ENCODE measurements around the gene GALNT10.

The GALNT10 gene

GRCh38 chr5:154287136-154287535, 96.6 kb downstream of the GALNT10 start:
- Histone ChIP-seq H3K36me3 (ENCODE audit: insufficient read depth, low read length) (no peaks in the 10 kb centered on the region), H3K27ac (ENCODE audit: low read depth, low read length) (peak overlapping the region; percentile 37), H3K4me3 (ENCODE audit: low read depth in 1 of 2, low read length in 2 of 2) (no peak overlapping the region), H3K9me3 (ENCODE audit: low read length) (no peaks in the 10 kb centered on the region), H3K4me1 (ENCODE audit: insufficient read depth, low read length) (peaks cover 32% of the 10 kb centered on the region), H3K9ac (ENCODE audit: low read length) (no peak overlapping the region), H3K27me3 (ENCODE audit: control insufficient read depth in 1 of 2, insufficient read depth in 2 of 2, low read length in 2 of 2) (no peaks in the 10 kb centered on the region)

GRCh38 chr5:154288145-154288544, 97.6 kb downstream of the GALNT10 start:
- H3K36me3 ChIP-seq (ENCODE audit: insufficient read depth, low read length) = no peaks in the 10 kb centered on the region
- no peaks in the 10 kb centered on the region for H3K27me3 ChIP-seq (ENCODE audit: control insufficient read depth in 1 of 2, insufficient read depth in 2 of 2, low read length in 2 of 2)
- no peak overlapping the region for H3K9ac ChIP-seq (ENCODE audit: low read length)
- no peak overlapping the region for H3K4me3 ChIP-seq (ENCODE audit: low read depth in 1 of 2, low read length in 2 of 2)
- H3K9me3 ChIP-seq (ENCODE audit: low read length) = no peaks in the 10 kb centered on the region
- H3K27ac ChIP-seq (ENCODE audit: low read depth, low read length) = peak overlapping the region; percentile 12
- H3K4me1 ChIP-seq (ENCODE audit: insufficient read depth, low read length) = peaks cover 32% of the 10 kb centered on the region

GRCh38 chr5:154291917-154292316, 101.4 kb downstream of the GALNT10 start:
- Histone ChIP-seq H3K9ac (ENCODE audit: low read length) (no peak overlapping the region), H3K9me3 (ENCODE audit: low read length) (no peaks in the 10 kb centered on the region)

GRCh38 chr5:154293219-154293618, 102.7 kb downstream of the GALNT10 start:
- Histone ChIP-seq H3K27me3 (ENCODE audit: control insufficient read depth in 1 of 2, insufficient read depth in 2 of 2, low read length in 2 of 2) (no peaks in the 10 kb centered on the region), H3K4me1 (ENCODE audit: insufficient read depth, low read length) (peaks cover 12% of the 10 kb centered on the region), H3K4me3 (ENCODE audit: low read depth in 1 of 2, low read length in 2 of 2) (no peak overlapping the region), H3K36me3 (ENCODE audit: insufficient read depth, low read length) (peaks cover 5% of the 10 kb centered on the region), H3K9ac (ENCODE audit: low read length) (no peak overlapping the region), H3K27ac (ENCODE audit: low read depth, low read length) (no peak overlapping the region), H3K9me3 (ENCODE audit: low read length) (no peaks in the 10 kb centered on the region)

More at GRCh38 chr5:154291917-154292316, 101.4 kb downstream of the GALNT10 start:
- Histone ChIP-seq H3K36me3 (ENCODE audit: insufficient read depth, low read length) (no peaks in the 10 kb centered on the region), H3K27me3 (ENCODE audit: control insufficient read depth in 1 of 2, insufficient read depth in 2 of 2, low read length in 2 of 2) (no peaks in the 10 kb centered on the region), H3K27ac (ENCODE audit: low read depth, low read length) (no peak overlapping the region), H3K4me1 (ENCODE audit: insufficient read depth, low read length) (peaks cover 25% of the 10 kb centered on the region), H3K4me3 (ENCODE audit: low read depth in 1 of 2, low read length in 2 of 2) (no peak overlapping the region)

- no peaks in the 10 kb centered on the region for H3K9me3 ChIP-seq (ENCODE audit: low read length)
- no peaks in the 10 kb centered on the region for H3K27me3 ChIP-seq (ENCODE audit: control insufficient read depth in 1 of 2, insufficient read depth in 2 of 2, low read length in 2 of 2)
- H3K9ac ChIP-seq (ENCODE audit: low read length) = no peak overlapping the region
- H3K4me3 ChIP-seq (ENCODE audit: low read depth in 1 of 2, low read length in 2 of 2) = no peak overlapping the region
- peaks cover 11% of the 10 kb centered on the region for H3K36me3 ChIP-seq (ENCODE audit: insufficient read depth, low read length)
- no peaks in the 10 kb centered on the region for H3K4me1 ChIP-seq (ENCODE audit: insufficient read depth, low read length)
- no peak overlapping the region for H3K27ac ChIP-seq (ENCODE audit: low read depth, low read length)
These were observed 105.0 kb downstream of the GALNT10 start for GRCh38 chr5:154295551-154295950.

- H3K4me1 ChIP-seq (ENCODE audit: insufficient read depth, low read length) = peaks cover 2% of the 10 kb centered on the region
- H3K36me3 ChIP-seq (ENCODE audit: insufficient read depth, low read length) = peaks cover 12% of the 10 kb centered on the region
- no peaks in the 10 kb centered on the region for H3K27me3 ChIP-seq (ENCODE audit: control insufficient read depth in 1 of 2, insufficient read depth in 2 of 2, low read length in 2 of 2)
- H3K9ac ChIP-seq (ENCODE audit: low read length) = no peak overlapping the region
- H3K9me3 ChIP-seq (ENCODE audit: low read length) = no peaks in the 10 kb centered on the region
- H3K4me3 ChIP-seq (ENCODE audit: low read depth in 1 of 2, low read length in 2 of 2) = no peak overlapping the region
- H3K27ac ChIP-seq (ENCODE audit: low read depth, low read length) = no peak overlapping the region
These were observed 106.1 kb downstream of the GALNT10 start for GRCh38 chr5:154296525-154297159.

GRCh38 chr5:154298065-154298464, 107.5 kb downstream of the GALNT10 start:
- Histone ChIP-seq H3K9ac (ENCODE audit: low read length) (no peak overlapping the region), H3K9me3 (ENCODE audit: low read length) (no peaks in the 10 kb centered on the region), H3K27ac (ENCODE audit: low read depth, low read length) (no peak overlapping the region), H3K4me1 (ENCODE audit: insufficient read depth, low read length) (peaks cover 7% of the 10 kb centered on the region), H3K36me3 (ENCODE audit: insufficient read depth, low read length) (peaks cover 12% of the 10 kb centered on the region), H3K27me3 (ENCODE audit: control insufficient read depth in 1 of 2, insufficient read depth in 2 of 2, low read length in 2 of 2) (no peaks in the 10 kb centered on the region), H3K4me3 (ENCODE audit: low read depth in 1 of 2, low read length in 2 of 2) (no peak overlapping the region)

GRCh38 chr5:154300207-154300883, 109.8 kb downstream of the GALNT10 start:
- Histone ChIP-seq H3K9ac (ENCODE audit: low read length) (no peak overlapping the region), H3K27me3 (ENCODE audit: control insufficient read depth in 1 of 2, insufficient read depth in 2 of 2, low read length in 2 of 2) (no peaks in the 10 kb centered on the region), H3K4me1 (ENCODE audit: insufficient read depth, low read length) (peaks cover 7% of the 10 kb centered on the region), H3K27ac (ENCODE audit: low read depth, low read length) (no peak overlapping the region), H3K4me3 (ENCODE audit: low read depth in 1 of 2, low read length in 2 of 2) (no peak overlapping the region), H3K9me3 (ENCODE audit: low read length) (no peaks in the 10 kb centered on the region), H3K36me3 (ENCODE audit: insufficient read depth, low read length) (peaks cover 12% of the 10 kb centered on the region)

- no peaks in the 10 kb centered on the region for H3K27me3 ChIP-seq (ENCODE audit: control insufficient read depth in 1 of 2, insufficient read depth in 2 of 2, low read length in 2 of 2)
- peaks cover 7% of the 10 kb centered on the region for H3K4me1 ChIP-seq (ENCODE audit: insufficient read depth, low read length)
- peaks cover 12% of the 10 kb centered on the region for H3K36me3 ChIP-seq (ENCODE audit: insufficient read depth, low read length)
- H3K4me3 ChIP-seq (ENCODE audit: low read depth in 1 of 2, low read length in 2 of 2) = no peak overlapping the region
- no peaks in the 10 kb centered on the region for H3K9me3 ChIP-seq (ENCODE audit: low read length)
- H3K9ac ChIP-seq (ENCODE audit: low read length) = no peak overlapping the region
- H3K27ac ChIP-seq (ENCODE audit: low read depth, low read length) = no peak overlapping the region
These were observed 111.2 kb downstream of the GALNT10 start for GRCh38 chr5:154301726-154302125.

GRCh38 chr5:154302161-154302560, 111.6 kb downstream of the GALNT10 start:
- H3K4me1 ChIP-seq (ENCODE audit: insufficient read depth, low read length) = peaks cover 7% of the 10 kb centered on the region
- H3K36me3 ChIP-seq (ENCODE audit: insufficient read depth, low read length) = peaks cover 12% of the 10 kb centered on the region
- no peak overlapping the region for H3K4me3 ChIP-seq (ENCODE audit: low read depth in 1 of 2, low read length in 2 of 2)
- no peak overlapping the region for H3K27ac ChIP-seq (ENCODE audit: low read depth, low read length)
- no peaks in the 10 kb centered on the region for H3K9me3 ChIP-seq (ENCODE audit: low read length)
- H3K9ac ChIP-seq (ENCODE audit: low read length) = no peak overlapping the region
- no peaks in the 10 kb centered on the region for H3K27me3 ChIP-seq (ENCODE audit: control insufficient read depth in 1 of 2, insufficient read depth in 2 of 2, low read length in 2 of 2)

GRCh38 chr5:154303133-154303532, 112.6 kb downstream of the GALNT10 start:
- Histone ChIP-seq H3K4me3 (ENCODE audit: low read depth in 1 of 2, low read length in 2 of 2) (no peak overlapping the region), H3K27ac (ENCODE audit: low read depth, low read length) (no peak overlapping the region), H3K27me3 (ENCODE audit: control insufficient read depth in 1 of 2, insufficient read depth in 2 of 2, low read length in 2 of 2) (no peaks in the 10 kb centered on the region), H3K4me1 (ENCODE audit: insufficient read depth, low read length) (peaks cover 7% of the 10 kb centered on the region), H3K9ac (ENCODE audit: low read length) (no peak overlapping the region), H3K36me3 (ENCODE audit: insufficient read depth, low read length) (peaks cover 8% of the 10 kb centered on the region), H3K9me3 (ENCODE audit: low read length) (no peaks in the 10 kb centered on the region)

Data from muscle layer of colon (tissue), 2 donors.